ENCODE data around the gene PHF19. TPM values are rescaled to one million over a fixed set of nuclear protein-coding genes. Genes with fewer than 3 reads are reported as not detected.

PHF19 gene
- total RNA-seq, 1 donor from 2014 or later: 40.5 TPM

DNA sequence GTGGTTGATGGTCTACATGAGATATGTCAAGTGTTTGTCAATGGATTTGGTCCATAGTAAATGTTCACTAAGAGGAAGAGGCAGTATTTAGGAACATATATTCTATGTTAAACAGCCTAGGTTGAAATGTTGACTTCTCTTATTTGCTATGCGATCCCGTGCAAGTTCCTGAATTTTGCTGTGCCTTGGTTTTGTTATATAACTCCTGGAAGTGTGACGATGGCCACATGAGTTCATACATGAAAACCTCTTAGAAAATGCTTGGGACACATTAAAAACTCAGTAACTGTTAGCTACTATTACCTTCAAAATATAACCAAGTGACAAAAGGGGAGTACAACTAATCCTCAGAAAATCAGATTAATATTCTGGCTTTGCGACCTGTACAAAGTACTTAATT lies 61.9 kb downstream of the PHF19 start:
- DNase-seq (ENCODE audit: low read depth, low spot score): no peak

DNA sequence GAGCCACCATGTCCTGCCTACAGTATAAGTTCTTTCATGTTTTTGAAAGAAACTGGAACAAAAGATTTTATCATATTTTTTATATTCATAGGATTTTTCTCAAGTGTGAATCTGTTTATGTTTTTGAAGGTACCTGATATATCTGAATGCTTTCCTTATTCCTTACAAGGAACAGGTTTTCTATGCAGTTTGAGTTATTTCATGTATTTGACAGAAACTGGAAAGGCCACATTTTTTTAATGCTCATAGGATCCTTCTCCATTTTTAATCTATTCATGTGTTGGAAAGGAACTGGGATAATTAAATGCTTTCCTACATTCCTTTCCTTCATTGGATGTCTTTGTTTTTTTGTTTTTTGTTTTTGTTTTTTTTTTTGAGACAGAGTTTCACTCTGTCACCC lies 68.1 kb downstream of the PHF19 start:
- DNase-seq (ENCODE audit: low read depth, low spot score): no peak

DNA sequence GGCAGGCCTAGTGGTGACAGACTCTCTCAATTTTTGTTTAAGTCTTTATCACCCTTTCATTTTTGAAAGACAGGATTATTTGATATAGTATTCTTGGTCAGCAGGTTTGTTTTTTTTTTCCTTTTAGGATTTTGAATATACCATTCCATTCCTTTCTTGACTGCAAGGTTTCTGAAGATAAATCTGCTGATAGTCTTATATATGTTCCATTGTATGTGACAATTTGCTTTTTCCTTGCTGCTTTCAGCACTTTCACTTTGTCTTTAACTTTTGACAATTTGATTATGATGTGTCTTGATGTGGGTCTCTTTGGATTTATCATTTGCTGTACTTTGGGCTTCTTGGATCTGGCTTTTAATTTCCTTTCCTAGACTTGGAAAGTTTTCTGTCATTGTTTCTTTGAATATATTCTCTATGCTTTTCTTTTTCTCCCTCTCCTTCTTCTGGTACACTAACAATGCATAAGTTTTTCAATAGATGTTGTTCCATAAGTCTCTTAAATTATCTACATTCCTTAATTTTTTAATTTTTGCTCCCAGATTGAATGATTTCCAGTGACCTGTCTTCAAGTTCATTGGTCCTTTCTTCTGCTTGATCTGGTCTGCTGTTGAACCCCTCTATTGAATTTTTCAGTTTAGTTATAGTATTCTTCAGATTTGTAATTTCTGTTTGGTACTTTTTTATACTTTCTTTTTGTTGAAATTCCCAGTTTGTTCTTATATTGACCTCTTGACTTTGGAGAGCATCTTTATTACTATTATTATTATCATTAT lies 69.2 kb downstream of the PHF19 start:
- DNase-seq (ENCODE audit: low read depth, low spot score): no peak

Other genes starting within 250 kb of the PHF19 start
- 16.5 and 27.4 TPM in 2 replicates for gene MEGF9, start 162.7 kb downstream of the PHF19 start, total RNA-seq
- 39.1 and 49.9 TPM in 2 replicates for gene FBXW2, start 83.8 kb downstream of the PHF19 start, total RNA-seq
- gene PSMD5, start 34.3 kb downstream of the PHF19 start, total RNA-seq: 31.9 and 40.2 TPM in 2 replicates
- 1.7 and 2.5 TPM in 2 replicates for gene TRAF1, start 49.6 kb upstream of the PHF19 start, total RNA-seq
- gene C5, start 173.1 kb upstream of the PHF19 start, total RNA-seq: 3.8 and 4.3 TPM in 2 replicates
- 8.9 and 13.3 TPM in 2 replicates for gene CNTRL, start 197.8 kb upstream of the PHF19 start, total RNA-seq

All from pulmonary artery endothelial cell (primary cell).